K562 (cell line): ENCODE results near the gene DLK2. TPM values are rescaled to one million over a fixed set of nuclear protein-coding genes. Genes with fewer than 3 reads are reported as not detected.
A peak's percentile ranks its signal among the peaks of the same experiment; 100 is the strongest.

Source experiments
- ARID4B ChIP-seq: sonication (generic); formaldehyde crosslinking; IDR thresholded peaks from 2 replicates; pipeline ENCODE4 v1.8.0; 2022; ENCODE audit warnings: mild to moderate bottlenecking, missing genetic modification reagents
- CBFA2T3 ChIP-seq: fragments of 450-650 bp; IDR thresholded peaks from 2 replicates; pipeline ENCODE4 v1.6.1; 2017
- COPS2 ChIP-seq: fragments of 450-650 bp; conservative IDR thresholded peaks from 2 replicates; pipeline ENCODE4 v1.6.1; 2016; ENCODE audit warnings: mild to moderate bottlenecking, moderate library complexity
- HBP1 ChIP-seq: fragments of 450-650 bp; formaldehyde crosslinking; IDR thresholded peaks from 2 replicates; pipeline ENCODE4 v1.4.0; 2022; ENCODE audit warnings: missing genetic modification characterization
- JUNB ChIP-seq: fragments of 450-650 bp; formaldehyde crosslinking; conservative IDR thresholded peaks from 2 replicates; pipeline ENCODE4 v1.4.0; 2020; ENCODE audit warnings: mild to moderate bottlenecking
- MAZ ChIP-seq, 2 experiments: fragments of 450-650 bp in 1 of 2; sonication (generic) in 1 of 2; formaldehyde crosslinking; IDR thresholded peaks in 1 of 2; conservative IDR thresholded peaks in 1 of 2; 2 replicates each; pipeline versions ENCODE4 v1.4.0 to v1.5.0; 2020; ENCODE audit warnings: mild to moderate bottlenecking in 1 of 2, missing genetic modification reagents in 1 of 2
- PML ChIP-seq: IDR thresholded peaks from 2 replicates; pipeline ENCODE4 v1.6.1; 2012; ENCODE audit warnings: low read length, inconsistent platforms
- RCOR1 ChIP-seq, 2 experiments: IDR thresholded peaks; 2 replicates each; pipeline ENCODE4 v1.6.1; 2012; ENCODE audit warnings: low read depth in 2 of 2, low read length in 2 of 2, borderline replicate concordance in 1 of 2, improper control_type of control experiment in 1 of 2
- SFPQ ChIP-seq: fragments of 200-400 bp; formaldehyde crosslinking; IDR thresholded peaks from 2 replicates; pipeline ENCODE4 v1.6.1; 2017; ENCODE audit warnings: mild to moderate bottlenecking, low read depth, low read length, moderate library complexity
- SIX5 ChIP-seq, 2 experiments: IDR thresholded peaks; 2 replicates each; pipeline ENCODE4 v1.6.1; 2011; ENCODE audit warnings: low read length in 2 of 2, borderline replicate concordance in 1 of 2, low read depth in 1 of 2, mild to moderate bottlenecking in 1 of 2, moderate library complexity in 1 of 2; ENCODE audit not compliant: insufficient read depth in 1 of 2
- THAP12 ChIP-seq: fragments of 250-450 bp; sonication (Bioruptor Pico); IDR thresholded peaks from 2 replicates; pipeline ENCODE4 v1.9.0; 2021; ENCODE audit warnings: mild to moderate bottlenecking, inconsistent platforms
- ZBTB33 ChIP-seq: sonication (generic); formaldehyde crosslinking; IDR thresholded peaks from 2 replicates; pipeline ENCODE4 v1.8.1; 2023; ENCODE audit warnings: mild to moderate bottlenecking, missing genetic modification reagents
- ZNF408 ChIP-seq: fragments of 250-450 bp; sonication (Bioruptor Pico); IDR thresholded peaks from 2 replicates; pipeline ENCODE4 v1.4.0; 2020; ENCODE audit warnings: low read depth, mild to moderate bottlenecking, moderate library complexity
- polyA plus RNA-seq, 8 experiments: library from polyadenylated mRNA; depleted of rRNA in 4 of 8; stranded (reverse) in 5 of 8; unstranded in 3 of 8; fragments of >200 nt; fragmentation: Nextera tagmentation in 2 of 8; fragmentation: Illumina TruSeq in 1 of 8; extraction: Ambion mirVana in 2 of 8; extraction: Trizol in 1 of 8; gene quantifications; 2 replicates each; pipeline versions ENCODE4 v1.2.1 to v1.2.3, GENCODE V29; 2011 to 2014; ENCODE audit warnings: inconsistent platforms in 1 of 8, missing spikeins in 1 of 8
- total RNA-seq, 7 experiments: library from RNA; depleted of rRNA in 6 of 7; stranded (reverse); fragments of >200 nt in 6 of 7; fragmentation: Illumina TruSeq in 2 of 7; extraction: Trizol in 2 of 7; gene quantifications; 2 replicates each; pipeline versions ENCODE4 v1.2.1 to v1.2.3, GENCODE V29; 2011 to 2021; ENCODE audit warnings: low replicate concordance in 1 of 7

The DLK2 gene
- total and polyA plus RNA-seq, 9 of the 15 experiments (the other 6 are each of a cell fraction or from before 2014, with no cell fraction given) = 0.11 to 0.53 (median 0.29) TPM; not detected in 3

GRCh38 chr6:43454696-43455530 lies 435 bp downstream of the DLK2 start (continued):
- peak in 1 of 2 experiments; percentile 21; a peak in 1 of 4 replicates for TF ChIP-seq RCOR1 (IDR thresholded peaks at IDR 0.05; ENCODE audit: borderline replicate concordance in 1 of 2, low read depth in 2 of 2, low read length in 2 of 2)
- no peak for TF ChIP-seq ZBTB33
- no peak for TF ChIP-seq JUNB (CRISPR knock-in tag)
- no peak for TF ChIP-seq COPS2
- TF ChIP-seq SIX5 (IDR thresholded peaks at IDR 0.05; ENCODE audit: borderline replicate concordance in 1 of 2, insufficient read depth in 1 of 2, low read depth in 1 of 2, low read length in 2 of 2) = no peak
- peak in 1 of 2 experiments; percentile 67; a peak in 2 of 4 replicates for TF ChIP-seq MAZ (CRISPR knock-in tag; conservative IDR thresholded peaks at IDR 0.05 in 1 of 2, IDR thresholded peaks at IDR 0.05 in 1 of 2)
- no peak for TF ChIP-seq PML
- TF ChIP-seq HBP1 (CRISPR knock-in tag) = peak; percentile 73; the same call in 1 of the 2 replicates
- no peak for TF ChIP-seq CBFA2T3
- no peak for TF ChIP-seq THAP12 (CRISPR knock-in tag)
- peak; percentile 49; the same call in 1 of the 2 replicates for TF ChIP-seq ARID4B (CRISPR knock-in tag)
- TF ChIP-seq SFPQ = no peak
- TF ChIP-seq ZNF408 (CRISPR knock-in tag) = no peak
